ENCODE results near the gene ITGAL. TPM values are rescaled to one million over a fixed set of nuclear protein-coding genes. Genes with fewer than 3 reads are reported as not detected.
"Not testable (repeated sequence)": the region's sequence is repeated elsewhere in the genome, so short reads cannot be mapped to it uniquely, and the experiment has no call there.

Gene ITGAL
- total RNA-seq, 1 donor from 2014 or later = 2.4 TPM

DNA sequence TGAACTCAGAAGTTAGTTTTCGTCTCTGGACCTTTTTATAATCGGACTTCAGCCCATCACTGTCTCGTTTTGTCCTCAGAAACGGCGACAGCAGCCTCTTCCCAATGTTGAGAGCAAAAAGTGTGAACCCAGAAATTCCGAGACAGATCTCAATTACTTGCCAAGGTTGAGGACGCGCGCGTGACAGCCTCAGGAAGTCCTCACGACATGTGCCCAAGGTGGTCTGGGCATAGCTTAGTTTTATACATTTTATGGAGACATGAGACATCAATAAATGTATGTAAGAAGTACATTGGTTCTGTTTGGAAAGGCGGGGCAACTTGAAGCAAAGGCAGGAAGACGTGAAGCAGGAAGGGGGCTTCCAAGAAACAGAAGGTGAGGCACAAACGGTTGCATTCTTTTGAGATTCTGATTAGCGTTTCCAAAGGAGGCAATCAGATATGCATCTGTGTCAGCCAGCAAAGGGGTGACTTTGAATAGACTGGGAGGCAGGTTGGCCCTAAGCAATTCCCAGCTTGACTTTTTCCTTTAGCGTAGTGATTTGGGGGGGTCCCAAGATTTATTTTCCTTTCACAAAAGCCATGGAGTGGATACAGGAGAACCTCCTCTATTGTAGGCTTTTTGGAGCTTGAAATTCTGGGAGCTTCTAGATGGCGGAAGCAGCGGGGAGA lies 62.7 kb downstream of the ITGAL start:
- DNase-seq = no peak
- H3K27me3 ChIP-seq (ENCODE audit: low read depth) = no peaks in the 10 kb centered on the region
- H3K9me3 ChIP-seq (replicated peaks) = no peaks in the 10 kb centered on the region
- peaks cover 48% of the 10 kb centered on the region for H3K4me1 ChIP-seq
- peak overlapping the region; percentile 93 for H3K4me3 ChIP-seq
- peak overlapping the region; percentile 97 for H3K27ac ChIP-seq (replicated peaks)
- TF ChIP-seq, protein P1, sequence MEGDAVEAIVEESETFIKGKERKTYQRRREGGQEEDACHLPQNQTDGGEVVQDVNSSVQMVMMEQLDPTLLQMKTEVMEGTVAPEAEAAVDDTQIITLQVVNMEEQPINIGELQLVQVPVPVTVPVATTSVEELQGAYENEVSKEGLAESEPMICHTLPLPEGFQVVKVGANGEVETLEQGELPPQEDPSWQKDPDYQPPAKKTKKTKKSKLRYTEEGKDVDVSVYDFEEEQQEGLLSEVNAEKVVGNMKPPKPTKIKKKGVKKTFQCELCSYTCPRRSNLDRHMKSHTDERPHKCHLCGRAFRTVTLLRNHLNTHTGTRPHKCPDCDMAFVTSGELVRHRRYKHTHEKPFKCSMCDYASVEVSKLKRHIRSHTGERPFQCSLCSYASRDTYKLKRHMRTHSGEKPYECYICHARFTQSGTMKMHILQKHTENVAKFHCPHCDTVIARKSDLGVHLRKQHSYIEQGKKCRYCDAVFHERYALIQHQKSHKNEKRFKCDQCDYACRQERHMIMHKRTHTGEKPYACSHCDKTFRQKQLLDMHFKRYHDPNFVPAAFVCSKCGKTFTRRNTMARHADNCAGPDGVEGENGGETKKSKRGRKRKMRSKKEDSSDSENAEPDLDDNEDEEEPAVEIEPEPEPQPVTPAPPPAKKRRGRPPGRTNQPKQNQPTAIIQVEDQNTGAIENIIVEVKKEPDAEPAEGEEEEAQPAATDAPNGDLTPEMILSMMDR (IDR thresholded peaks at IDR 0.05; ENCODE audit: borderline replicate concordance) = no peak
- H3K36me3 ChIP-seq = peaks cover 20% of the 10 kb centered on the region
- intact Hi-C loops (cut with micrococcal nuclease) = no loop called here

DNA sequence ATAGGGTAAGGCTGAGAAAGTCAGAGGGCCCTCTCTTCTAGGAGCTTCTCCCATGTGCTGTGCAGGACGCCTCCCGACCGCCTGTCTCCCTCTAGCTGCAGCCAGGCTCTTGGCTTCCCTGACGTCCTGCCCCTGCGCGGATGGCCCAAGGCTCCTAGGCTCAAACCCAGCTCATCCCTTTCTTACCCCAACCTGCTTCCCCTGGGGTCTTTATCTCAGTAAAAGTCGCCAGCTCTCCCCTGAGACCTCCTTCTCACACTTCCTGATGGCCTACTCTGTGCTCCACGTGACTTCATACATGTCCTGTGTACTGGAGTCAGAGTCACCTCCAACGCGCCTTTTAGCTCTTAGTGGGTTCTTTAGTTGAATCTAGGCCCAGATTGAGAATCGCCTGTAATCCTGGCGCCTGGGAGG lies 63.2 kb downstream of the ITGAL start:
- Histone ChIP-seq H3K36me3 (peaks cover 20% of the 10 kb centered on the region), H3K4me3 (peak overlapping the region; percentile 93), H3K9me3 (replicated peaks) (no peaks in the 10 kb centered on the region), H3K4me1 (peaks cover 54% of the 10 kb centered on the region), H3K27me3 (ENCODE audit: low read depth) (no peaks in the 10 kb centered on the region), H3K27ac (replicated peaks) (peak overlapping the region; percentile 97)
- DNase-seq = peak; percentile 70
- TF ChIP-seq, protein P1 (IDR thresholded peaks at IDR 0.05; ENCODE audit: borderline replicate concordance) = peak; percentile 72
- intact Hi-C loops (cut with micrococcal nuclease) = no loop called here

DNA sequence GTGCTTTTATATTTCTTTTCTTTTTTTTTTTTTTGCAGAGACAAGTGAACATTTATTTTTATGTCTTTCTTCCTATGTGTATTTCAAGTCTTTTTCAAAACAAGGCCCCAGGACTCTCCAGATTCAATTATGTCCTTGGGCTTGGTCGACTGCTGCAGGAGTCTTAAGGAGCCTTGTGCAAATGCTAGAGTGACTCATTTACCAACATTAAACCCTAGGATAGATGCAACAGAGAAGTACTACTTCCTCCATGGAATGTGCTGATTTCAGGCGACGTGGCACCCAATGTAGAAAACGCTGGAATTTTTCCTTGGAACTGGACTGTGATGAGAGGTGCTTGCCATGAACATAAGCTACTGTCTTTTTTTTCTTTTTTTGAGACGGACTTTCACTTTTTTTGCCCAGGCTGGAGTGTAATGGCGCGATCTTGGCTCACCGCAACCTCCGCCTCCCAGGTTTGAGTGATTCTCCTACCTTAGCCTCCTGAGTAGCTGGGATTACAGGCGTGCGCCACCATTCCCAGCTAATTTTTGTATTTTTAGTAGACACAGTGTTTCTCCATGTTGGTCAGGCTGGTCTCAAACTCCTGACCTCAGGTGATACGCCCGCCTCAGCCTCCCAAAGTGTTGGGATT lies 64.0 kb downstream of the ITGAL start:
- intact Hi-C loops (cut with micrococcal nuclease); H3K27me3 ChIP-seq (ENCODE audit: low read depth); DNase-seq; H3K9me3 ChIP-seq (replicated peaks): not testable (repeated sequence)
- Histone ChIP-seq H3K27ac (replicated peaks) (peak overlapping the region; percentile 97), H3K4me1 (peaks cover 61% of the 10 kb centered on the region), H3K4me3 (peak overlapping the region; percentile 93), H3K36me3 (peaks cover 17% of the 10 kb centered on the region)

DNA sequence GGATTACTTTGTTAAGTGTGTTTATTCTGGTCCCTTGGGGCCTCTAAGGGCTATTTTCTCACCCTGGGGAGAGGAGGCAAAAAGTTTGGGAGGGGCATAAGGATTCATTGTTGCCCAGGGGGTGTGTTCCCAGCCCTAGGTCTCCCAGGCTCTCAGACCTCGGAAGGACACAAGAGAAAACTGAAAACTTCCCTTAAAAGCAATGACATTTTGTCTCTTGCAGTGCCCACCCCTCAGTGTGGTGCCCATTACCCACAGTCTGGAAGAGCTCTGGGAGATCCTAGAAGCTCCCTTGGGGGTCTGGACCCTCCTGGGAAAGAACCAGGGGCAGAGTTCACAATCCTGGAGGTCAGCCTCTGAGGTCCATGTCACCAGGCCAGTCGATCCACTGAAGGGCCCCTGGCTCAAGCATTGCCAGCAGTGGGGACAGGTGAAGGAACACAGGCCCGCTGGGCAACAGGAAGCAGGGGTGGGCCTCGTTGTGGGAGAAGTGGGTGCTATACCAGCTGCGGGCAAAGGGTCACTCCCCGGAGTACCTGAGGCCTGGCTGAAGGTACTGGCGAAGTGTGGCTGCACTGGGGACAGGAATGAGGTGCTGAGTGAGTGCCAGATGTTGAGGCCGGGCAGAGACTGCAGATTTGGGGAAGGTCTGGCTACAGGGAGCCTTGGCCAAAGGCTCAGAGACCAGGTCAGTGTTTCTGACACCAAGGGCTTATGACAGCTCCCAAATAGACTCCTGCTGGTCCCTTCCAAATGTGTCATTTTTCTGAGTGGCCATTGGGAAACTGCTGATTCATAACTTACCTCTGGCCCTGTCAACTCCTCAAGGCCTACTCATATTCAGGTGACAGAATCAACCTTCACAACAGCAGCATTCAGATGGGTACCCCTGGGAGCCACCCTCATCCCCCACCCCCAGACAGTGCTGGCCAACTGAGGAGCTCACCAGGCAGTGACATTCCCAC lies 66.7 kb downstream of the ITGAL start:
- TF ChIP-seq, protein P1 (IDR thresholded peaks at IDR 0.05; ENCODE audit: borderline replicate concordance) = no peak
- no peaks in the 10 kb centered on the region for H3K36me3 ChIP-seq
- DNase-seq = peak; percentile 64
- H3K9me3 ChIP-seq (replicated peaks) = no peaks in the 10 kb centered on the region
- H3K27ac ChIP-seq (replicated peaks) = peak overlapping the region; percentile 89
- peaks cover 60% of the 10 kb centered on the region for H3K4me1 ChIP-seq
- no peaks in the 10 kb centered on the region for H3K27me3 ChIP-seq (ENCODE audit: low read depth)
- intact Hi-C loops (cut with micrococcal nuclease) = no loop called here
- no peak overlapping the region for H3K4me3 ChIP-seq

DNA sequence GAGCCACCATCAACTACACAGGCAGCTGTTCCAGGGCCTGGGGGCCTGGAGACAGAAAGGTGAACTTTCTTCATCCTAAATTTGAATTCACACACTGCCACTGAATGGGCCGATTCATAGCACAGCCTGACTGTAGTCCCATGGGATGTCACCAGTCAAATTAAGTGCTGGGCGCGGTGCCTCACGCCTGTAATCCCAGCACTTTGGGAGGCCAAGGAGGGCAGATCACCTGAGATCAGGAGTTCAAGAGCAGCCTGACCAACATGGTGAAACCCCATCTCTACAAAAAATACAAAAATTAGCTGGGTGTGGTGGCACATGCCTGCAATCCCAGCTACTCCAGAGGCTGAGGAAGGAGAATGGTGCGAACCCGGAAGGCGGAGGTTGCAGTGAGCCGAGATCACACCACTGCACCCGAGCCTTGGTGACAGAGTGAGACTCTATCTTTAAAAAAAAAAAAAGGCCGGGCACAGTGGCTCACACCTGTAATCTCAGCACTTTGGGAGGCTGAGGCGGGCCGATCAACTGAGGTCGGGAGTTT lies 67.5 kb downstream of the ITGAL start:
- peak overlapping the region; percentile 89 for H3K27ac ChIP-seq (replicated peaks)
- intact Hi-C loops (cut with micrococcal nuclease); H3K36me3 ChIP-seq: not testable (repeated sequence)

DNA sequence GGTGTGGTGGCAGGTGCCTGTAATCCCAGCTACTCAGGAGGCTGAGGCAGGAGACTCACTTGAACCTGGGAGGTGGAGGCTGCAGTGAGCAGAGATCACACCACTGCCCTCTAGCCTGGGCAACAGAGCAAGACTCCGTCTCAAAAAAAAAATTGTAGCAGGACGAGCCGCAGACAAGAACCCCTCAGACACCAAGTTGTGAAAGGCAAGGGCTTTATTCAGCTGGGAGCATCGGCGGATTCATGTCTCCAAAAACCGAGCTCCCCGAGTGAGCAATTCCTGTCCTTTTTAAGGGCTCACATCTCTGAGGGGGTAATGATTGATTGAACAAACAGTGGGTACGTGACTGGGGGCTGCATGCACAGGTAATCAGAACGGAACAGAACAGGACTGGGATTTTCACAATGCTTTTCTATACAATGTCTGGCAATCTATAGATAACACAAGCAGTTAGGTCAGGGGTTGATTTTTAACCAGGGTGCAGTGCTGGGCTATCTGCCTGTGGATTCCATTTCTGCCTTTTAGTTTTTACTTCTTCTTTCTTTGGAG lies 68.4 kb downstream of the ITGAL start:
- H3K4me3 ChIP-seq; H3K27me3 ChIP-seq (ENCODE audit: low read depth); H3K36me3 ChIP-seq; H3K9me3 ChIP-seq (replicated peaks); DNase-seq; intact Hi-C loops (cut with micrococcal nuclease): not testable (repeated sequence)
- peaks cover 47% of the 10 kb centered on the region for H3K4me1 ChIP-seq
- H3K27ac ChIP-seq (replicated peaks) = peak overlapping the region; percentile 56

More for the DNA sequence above, 67.5 kb downstream of the ITGAL start:
- H3K4me3 ChIP-seq; H3K27me3 ChIP-seq (ENCODE audit: low read depth); H3K9me3 ChIP-seq (replicated peaks); DNase-seq: not testable (repeated sequence)
- H3K4me1 ChIP-seq = peaks cover 55% of the 10 kb centered on the region
